Gastroesophageal sphincter (tissue), 3 donors: ENCODE results near the gene SIK1.
"Not testable (repeated sequence)": the region's sequence is repeated elsewhere in the genome, so short reads cannot be mapped to it uniquely, and the experiment has no call there.

Experiments used
- CTCF ChIP-seq, 4 experiments: fragments of 200-600 bp in 2 of 4; fragments of 450-650 bp in 2 of 4; sonication (generic) in 1 of 4; IDR thresholded peaks; one replicate each; pipeline ENCODE4 v1.5.1; 2017 to 2019; ENCODE audit warnings: antibody characterized with exemption in 4 of 4, mild to moderate bottlenecking in 2 of 4, moderate library complexity in 2 of 4
- EP300 ChIP-seq: sonication (generic); formaldehyde crosslinking; IDR thresholded peaks from one replicate; pipeline ENCODE4 v1.6.1; 2017; ENCODE audit warnings: antibody characterized with exemption, mild to moderate bottlenecking
- POLR2A ChIP-seq, 2 donors: fragments of 450-650 bp; IDR thresholded peaks; one replicate each; pipeline ENCODE4 v1.6.1; 2017; ENCODE audit warnings: antibody characterized with exemption in 2 of 2, mild to moderate bottlenecking in 2 of 2, moderate library complexity in 1 of 2

- not testable (repeated sequence) for TF ChIP-seq EP300; CTCF (IDR thresholded peaks at IDR 0.05); POLR2A (IDR thresholded peaks at IDR 0.05)
Observed at GRCh38 chr21:43396788-43397438, 30.0 kb downstream of the SIK1 start.
